Panc1 (cell line): ENCODE results near the gene OR2L3. TPM values are rescaled to one million over a fixed set of nuclear protein-coding genes. Genes with fewer than 3 reads are reported as not detected.

Source experiments
- ATAC-seq: fragments of 200-7000 bp; cut with Tn5 transposase; 2 replicates; pipeline ENCODE4 v1.9.1; 2020; ENCODE audit warnings: mild to moderate bottlenecking, moderate library complexity
- BruUV-seq: library from RNA; stranded (reverse); fragments of 400-500 nt; replicated peaks from 2 replicates; lab custom pipeline; 2021; lab: Mats Ljungman, UMichigan
- CTCF ChIA-PET: fragments of 300-600 bp; sonication (Branson Sonifier 250); formaldehyde crosslinking; loops from one replicate; lab custom pipeline; 2022; ENCODE audit warnings: antibody characterized with exemption; lab: Charles Lee
- POLR2A ChIA-PET: fragments of 300-600 bp; sonication (Branson Sonifier 250); formaldehyde crosslinking; loops from one replicate; lab custom pipeline; 2022; ENCODE audit warnings: antibody characterized with exemption; lab: Charles Lee
- DNase-seq: peaks from one replicate; pipeline ENCODE4 v3.0.0-alpha.2; 2010; ENCODE audit warnings: low read depth, low spot score
- H3K27ac ChIP-seq: 2 replicates; pipeline ENCODE4 v1.5.1; 2011; ENCODE audit warnings: mild to moderate bottlenecking, low read length, inconsistent platforms
- H3K27me3 ChIP-seq: fragments of 200-500 bp; sonication (Bioruptor generic); 2 replicates; pipeline ENCODE4 v1.6.0; 2014; ENCODE audit warnings: low read length, inconsistent platforms; ENCODE audit not compliant: control insufficient read depth, insufficient read depth
- H3K36me3 ChIP-seq: fragments of 200-500 bp; sonication (Bioruptor generic); 2 replicates; pipeline ENCODE4 v1.5.1; 2014; ENCODE audit warnings: inconsistent platforms, mild to moderate bottlenecking, low read length, moderate library complexity; ENCODE audit not compliant: control insufficient read depth, insufficient read depth
- H3K4me1 ChIP-seq: 2 replicates; pipeline ENCODE4 v1.5.1; 2011; ENCODE audit warnings: inconsistent platforms, mild to moderate bottlenecking, low read length, moderate library complexity; ENCODE audit not compliant: control insufficient read depth, insufficient read depth
- H3K4me3 ChIP-seq, 2 experiments: 2 replicates each; pipeline ENCODE4 v1.5.1; 2011 to 2012; ENCODE audit warnings: low read depth in 2 of 2, low read length in 2 of 2, mild to moderate bottlenecking in 2 of 2, inconsistent platforms in 1 of 2, moderate library complexity in 1 of 2
- H3K9me3 ChIP-seq: fragments of 200-500 bp; sonication (Bioruptor generic); 2 replicates; pipeline ENCODE4 v1.5.1; 2014; ENCODE audit warnings: low read depth, mild to moderate bottlenecking, inconsistent platforms, low read length, moderate library complexity; ENCODE audit not compliant: control insufficient read depth, insufficient read depth
- CTCF ChIP-seq: fragments of 450-650 bp; IDR thresholded peaks from 2 replicates; pipeline ENCODE4 v1.5.1; 2017; ENCODE audit warnings: mild to moderate bottlenecking
- POLR2AphosphoS5 ChIP-seq: IDR thresholded peaks from 2 replicates; pipeline ENCODE4 v1.6.1; 2012; ENCODE audit warnings: mild to moderate bottlenecking, low read depth, low read length, moderate library complexity
- SIN3A ChIP-seq: IDR thresholded peaks from 2 replicates; pipeline ENCODE4 v1.6.1; 2012; ENCODE audit warnings: low read depth, mild to moderate bottlenecking, low read length, moderate library complexity, borderline replicate concordance; ENCODE audit not compliant: insufficient read depth
- TCF7L2 ChIP-seq: IDR thresholded peaks from 2 replicates; pipeline ENCODE4 v1.6.1; 2011; ENCODE audit warnings: mild to moderate bottlenecking, low read depth, low read length, inconsistent platforms
- in situ Hi-C: cut with HindIII; loops from 2 replicates; pipeline ENCODE4 v1.10.0; 2016; ENCODE audit warnings: low sequenced_read_pairs, low pct_unique_long_range_greater_than_20kb
- intact Hi-C: fragments of 100-400 bp; cut with micrococcal nuclease; formaldehyde crosslinking; loops from one replicate; pipeline ENCODE4 v1.10.0; 2022; ENCODE audit not compliant: unreplicated experiment
- total RNA-seq: library from RNA; stranded (reverse); gene quantifications from one replicate; pipeline ENCODE4 v1.2.1, GENCODE V29; 2021; ENCODE audit not compliant: unreplicated experiment
- TF ChIP-seq, protein P1 (sequence below), 2 experiments: IDR thresholded peaks; 2 replicates each; pipeline ENCODE4 v1.6.1; 2011 to 2012; ENCODE audit warnings: low read depth in 2 of 2, control low read depth in 1 of 2, low read length in 1 of 2, mild to moderate bottlenecking in 1 of 2, moderate library complexity in 1 of 2; ENCODE audit not compliant: insufficient read depth in 1 of 2

The OR2L3 gene
- total RNA-seq, 1 experiment from 2014 or later, result not detected

DNA sequence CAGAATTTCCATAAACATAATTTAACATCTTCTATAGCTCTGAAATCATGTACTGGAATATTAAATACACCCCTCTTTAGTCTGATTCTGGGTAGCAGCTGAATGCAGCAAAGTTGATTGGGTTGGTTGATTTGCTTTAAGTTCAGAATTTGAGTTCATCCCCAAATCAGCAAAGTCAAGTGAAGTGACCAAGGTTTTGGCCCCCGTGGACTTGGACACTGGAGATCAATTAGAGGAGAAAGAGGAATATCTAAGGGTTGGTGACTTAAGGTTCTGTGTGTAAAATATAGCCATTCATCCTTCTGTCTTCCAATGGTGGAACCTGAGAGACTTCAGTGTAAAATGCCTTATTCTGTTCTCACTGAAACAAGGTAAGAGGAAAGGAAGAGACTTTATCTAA, 48.2 kb downstream of the OR2L3 start, which contains the start of gene OR2L13:
OR2L13 (plus strand) TSS at position 301 of the 400 bp plus-strand sequence. CDS start 4,192 bp downstream, outside the sequence.
- intact Hi-C loops (no loop called here), in situ Hi-C loops (no loop called here)
- ATAC-seq (no peak), DNase-seq (no peak)
- Histone ChIP-seq H3K27ac (no peak within 1 kb of the TSS), H3K4me1 (no peaks in the 10 kb centered on the region), H3K27me3 (no peaks in the 10 kb centered on the region), H3K36me3 (no peaks in the 10 kb centered on the region), H3K9me3 (no peaks in the 10 kb centered on the region; the same call in 1 of the 2 replicates), H3K4me3 (no peak within 1 kb of the TSS)
- ChIA-PET POLR2A (no interaction called here), CTCF (no interaction called here)
- TF ChIP-seq SIN3A (no peak), TCF7L2 (no peak), CTCF (no peak), POLR2AphosphoS5 (no peak)
- TF ChIP-seq, protein P1, sequence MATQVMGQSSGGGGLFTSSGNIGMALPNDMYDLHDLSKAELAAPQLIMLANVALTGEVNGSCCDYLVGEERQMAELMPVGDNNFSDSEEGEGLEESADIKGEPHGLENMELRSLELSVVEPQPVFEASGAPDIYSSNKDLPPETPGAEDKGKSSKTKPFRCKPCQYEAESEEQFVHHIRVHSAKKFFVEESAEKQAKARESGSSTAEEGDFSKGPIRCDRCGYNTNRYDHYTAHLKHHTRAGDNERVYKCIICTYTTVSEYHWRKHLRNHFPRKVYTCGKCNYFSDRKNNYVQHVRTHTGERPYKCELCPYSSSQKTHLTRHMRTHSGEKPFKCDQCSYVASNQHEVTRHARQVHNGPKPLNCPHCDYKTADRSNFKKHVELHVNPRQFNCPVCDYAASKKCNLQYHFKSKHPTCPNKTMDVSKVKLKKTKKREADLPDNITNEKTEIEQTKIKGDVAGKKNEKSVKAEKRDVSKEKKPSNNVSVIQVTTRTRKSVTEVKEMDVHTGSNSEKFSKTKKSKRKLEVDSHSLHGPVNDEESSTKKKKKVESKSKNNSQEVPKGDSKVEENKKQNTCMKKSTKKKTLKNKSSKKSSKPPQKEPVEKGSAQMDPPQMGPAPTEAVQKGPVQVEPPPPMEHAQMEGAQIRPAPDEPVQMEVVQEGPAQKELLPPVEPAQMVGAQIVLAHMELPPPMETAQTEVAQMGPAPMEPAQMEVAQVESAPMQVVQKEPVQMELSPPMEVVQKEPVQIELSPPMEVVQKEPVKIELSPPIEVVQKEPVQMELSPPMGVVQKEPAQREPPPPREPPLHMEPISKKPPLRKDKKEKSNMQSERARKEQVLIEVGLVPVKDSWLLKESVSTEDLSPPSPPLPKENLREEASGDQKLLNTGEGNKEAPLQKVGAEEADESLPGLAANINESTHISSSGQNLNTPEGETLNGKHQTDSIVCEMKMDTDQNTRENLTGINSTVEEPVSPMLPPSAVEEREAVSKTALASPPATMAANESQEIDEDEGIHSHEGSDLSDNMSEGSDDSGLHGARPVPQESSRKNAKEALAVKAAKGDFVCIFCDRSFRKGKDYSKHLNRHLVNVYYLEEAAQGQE (IDR thresholded peaks at IDR 0.05; ENCODE audit: insufficient read depth in 1 of 2, low read depth in 2 of 2, low read length in 1 of 2), result no peak
- BruUV-seq, result no TSS peak

GRCh38 chr1:248098529-248098928, 51.9 kb downstream of the OR2L3 start:
- Histone ChIP-seq H3K27me3 (no peaks in the 10 kb centered on the region), H3K4me1 (no peaks in the 10 kb centered on the region), H3K9me3 (no peaks in the 10 kb centered on the region; the same call in 1 of the 2 replicates), H3K4me3 (no peak overlapping the region), H3K36me3 (no peaks in the 10 kb centered on the region), H3K27ac (no peak overlapping the region)
- ChIA-PET CTCF (no interaction called here), POLR2A (no interaction called here)
- TF ChIP-seq, protein P1 (IDR thresholded peaks at IDR 0.05; ENCODE audit: insufficient read depth in 1 of 2, low read depth in 2 of 2, low read length in 1 of 2), result no peak
- no peak for TF ChIP-seq CTCF
- TF ChIP-seq POLR2AphosphoS5, result no peak
- TF ChIP-seq SIN3A, result no peak
- no peak for TF ChIP-seq TCF7L2
- intact Hi-C loops, result no loop called here
- BruUV-seq, result no TSS peak
- no peak for ATAC-seq
- no peak for DNase-seq
- in situ Hi-C loops, result no loop called here
